HEK293 (cell line): Measurements from ENCODE around the gene PFN3.
"Not testable (repeated sequence)": the region's sequence is repeated elsewhere in the genome, so short reads cannot be mapped to it uniquely, and the experiment has no call there.

Source experiments
- CTCF ChIA-PET: fragments of 350-600 bp; formaldehyde crosslinking; extraction: SDS; loops from one replicate; lab custom pipeline; 2021; ENCODE audit warnings: antibody characterized with exemption; lab: Yijun Ruan, JAX
- POLR2A ChIA-PET: fragments of 300-600 bp; formaldehyde crosslinking; extraction: SDS; loops from one replicate; lab custom pipeline; 2020; ENCODE audit warnings: antibody characterized with exemption, inconsistent platforms; lab: Yijun Ruan, JAX
- H3K27ac ChIP-seq: fragments of 200-500 bp; sonication (Bioruptor generic); 2 replicates; pipeline ENCODE4 v1.5.1; 2014; ENCODE audit warnings: low read depth, low read length, control low read depth, inconsistent platforms; ENCODE audit errors: extremely low read depth
- H3K36me3 ChIP-seq, 2 experiments: fragments of 200-500 bp in 1 of 2; sonication (Bioruptor generic) in 1 of 2; 1 replicate in 1 of 2; 2 replicates in 1 of 2; pipeline ENCODE4 v1.5.1; 2014 to 2017; ENCODE audit warnings: inconsistent platforms in 2 of 2, low read length in 2 of 2; ENCODE audit not compliant: control insufficient read depth in 2 of 2, insufficient read depth in 1 of 2
- H3K4me1 ChIP-seq: fragments of 200-500 bp; sonication (Bioruptor generic); 2 replicates; pipeline ENCODE4 v1.5.1; 2014; ENCODE audit warnings: mild to moderate bottlenecking, low read length, inconsistent platforms; ENCODE audit not compliant: control insufficient read depth, insufficient read depth
- H3K4me3 ChIP-seq: 2 replicates; pipeline ENCODE4 v1.5.1; 2011; ENCODE audit warnings: low read depth, mild to moderate bottlenecking, control low read depth, low read length, moderate library complexity
- H3K9me3 ChIP-seq: fragments of 200-500 bp; sonication (Bioruptor generic); 2 replicates; pipeline ENCODE4 v1.5.1; 2014; ENCODE audit warnings: low read depth, low read length, inconsistent platforms; ENCODE audit not compliant: control insufficient read depth, insufficient read depth
- GLI4 ChIP-seq: fragments of 450-650 bp; formaldehyde crosslinking; IDR thresholded peaks from 2 replicates; pipeline ENCODE4 v1.5.1; 2016; ENCODE audit warnings: missing biosample characterization, missing genetic modification characterization
- PRDM10 ChIP-seq: fragments of 450-650 bp; formaldehyde crosslinking; IDR thresholded peaks from 2 replicates; pipeline ENCODE4 v1.5.1; 2016; ENCODE audit warnings: missing biosample characterization, missing genetic modification characterization
- SCRT2 ChIP-seq: fragments of 450-650 bp; formaldehyde crosslinking; IDR thresholded peaks from 2 replicates; pipeline ENCODE4 v1.5.1; 2016; ENCODE audit warnings: missing biosample characterization, missing genetic modification characterization
- ZBTB11 ChIP-seq: fragments of 450-650 bp; formaldehyde crosslinking; conservative IDR thresholded peaks from 2 replicates; pipeline ENCODE4 v1.5.1; 2016; ENCODE audit warnings: low read depth, missing biosample characterization, missing genetic modification characterization
- ZFP37 ChIP-seq: fragments of 450-650 bp; formaldehyde crosslinking; IDR thresholded peaks from 2 replicates; pipeline ENCODE4 v1.5.1; 2016; ENCODE audit warnings: missing biosample characterization, missing genetic modification characterization
- ZNF354C ChIP-seq: fragments of 450-650 bp; formaldehyde crosslinking; IDR thresholded peaks from 2 replicates; pipeline ENCODE4 v1.5.1; 2016; ENCODE audit warnings: missing biosample characterization, missing genetic modification characterization, low read depth, borderline replicate concordance
- ZNF513 ChIP-seq: fragments of 450-650 bp; IDR thresholded peaks from 2 replicates; pipeline ENCODE4 v1.5.1; 2018; ENCODE audit warnings: missing biosample characterization, missing genetic modification characterization
- ZNF544 ChIP-seq: fragments of 450-650 bp; formaldehyde crosslinking; IDR thresholded peaks from 2 replicates; pipeline ENCODE4 v1.5.0; 2017; ENCODE audit warnings: missing biosample characterization, missing genetic modification characterization
- ZSCAN16 ChIP-seq: fragments of 450-650 bp; formaldehyde crosslinking; IDR thresholded peaks from 2 replicates; pipeline ENCODE4 v1.5.1; 2016; ENCODE audit warnings: missing biosample characterization, missing genetic modification characterization

PFN3 gene

GRCh38 chr5:177421062-177421798, 20.8 kb upstream of the PFN3 start:
- Histone ChIP-seq H3K9me3 (no peaks in the 10 kb centered on the region), H3K36me3 (no peaks in the 10 kb centered on the region), H3K4me3 (no peak overlapping the region), H3K4me1 (no peaks in the 10 kb centered on the region), H3K27ac (no peak overlapping the region)
- TF ChIP-seq ZNF513 (tag by site-specific recombination) = no peak
- TF ChIP-seq ZBTB11 = no peak
- TF ChIP-seq GLI4 = no peak
- TF ChIP-seq ZSCAN16 (tag by site-specific recombination) = no peak
- TF ChIP-seq PRDM10 (tag by site-specific recombination) = peak; percentile 54
- POLR2A ChIA-PET = no interaction called here
- CTCF ChIA-PET = interaction anchor here (0.5 to 1.6 kb wide), 3 partner anchors 13 to 171 kb away, joined by 3 to 8 read pairs (median 5); partner anchors contain the start of gene TMED9

DNA sequence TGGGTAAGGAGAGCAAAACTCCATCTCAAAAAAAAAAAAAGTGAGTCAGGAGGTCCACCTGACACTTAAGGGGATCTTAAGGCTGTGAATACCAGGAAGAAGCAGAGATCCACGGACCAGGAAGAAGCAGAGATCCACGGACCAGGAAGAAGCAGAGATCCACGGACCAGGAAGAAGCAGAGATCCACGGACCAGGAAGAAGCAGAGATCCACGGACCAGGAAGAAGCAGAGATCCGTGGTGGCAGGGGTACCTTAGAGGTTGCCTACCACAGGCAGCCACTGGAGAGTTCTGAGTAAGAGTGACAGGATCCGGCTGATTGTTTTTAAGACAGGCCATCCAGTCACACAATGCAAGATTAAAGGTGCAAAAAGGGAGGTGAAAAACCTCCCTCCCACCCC, 20.0 kb upstream of the PFN3 start:
- H3K27ac ChIP-seq, H3K9me3 ChIP-seq, H3K36me3 ChIP-seq, CTCF ChIA-PET, POLR2A ChIA-PET, H3K4me1 ChIP-seq, H3K4me3 ChIP-seq: not testable (repeated sequence)

DNA sequence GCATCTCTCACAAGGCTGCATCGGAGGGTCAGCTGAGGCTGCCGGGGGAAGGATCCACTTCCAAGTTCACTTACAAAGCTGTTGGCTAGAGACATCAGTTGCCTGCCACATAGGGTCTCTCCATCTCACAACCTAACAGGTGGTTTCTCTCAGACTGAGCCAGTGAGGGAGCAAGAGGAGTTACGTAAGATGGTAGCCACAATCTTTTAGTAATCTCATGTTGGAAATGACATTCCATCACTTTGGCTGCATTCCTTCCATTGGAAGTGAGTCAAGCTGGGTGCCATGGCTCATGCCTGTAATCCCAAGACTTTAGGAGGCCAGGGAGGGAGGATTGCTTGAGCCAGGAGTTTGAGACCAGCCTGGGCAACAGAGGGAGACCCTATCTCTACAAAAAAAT, 18.6 kb upstream of the PFN3 start:
- Histone ChIP-seq H3K4me1 (no peaks in the 10 kb centered on the region), H3K9me3 (no peaks in the 10 kb centered on the region), H3K27ac (no peak overlapping the region), H3K36me3 (no peaks in the 10 kb centered on the region), H3K4me3 (no peak overlapping the region)
- ChIA-PET CTCF (interaction anchor here (0.6 to 1.2 kb wide), 2 partner anchors 49 to 1701 kb away, joined by 3 to 7 read pairs; no protein-coding TSS in a partner anchor), POLR2A (no interaction called here)
- no peak for TF ChIP-seq ZNF544
- TF ChIP-seq SCRT2 (tag by site-specific recombination) = peak; percentile 57
- no peak for TF ChIP-seq ZNF354C (tag by site-specific recombination)
- TF ChIP-seq ZFP37 (tag by site-specific recombination) = no peak

- H3K4me1 ChIP-seq, H3K9me3 ChIP-seq, POLR2A ChIA-PET, H3K4me3 ChIP-seq, H3K36me3 ChIP-seq, H3K27ac ChIP-seq: not testable (repeated sequence)
- CTCF ChIA-PET = interaction anchor here (0.6 to 2.6 kb wide), 8 partner anchors 13 to 1951 kb away, joined by 3 to 13 read pairs (median 5); no protein-coding TSS in a partner anchor
Measured at GRCh38 chr5:177417081-177417480, 16.6 kb upstream of the PFN3 start.
